T follicular helper cell (primary cell): ENCODE data around the gene TPCN1.
A peak's percentile ranks its signal among the peaks of the same experiment; 100 is the strongest.

Experiments used
- DNase-seq: peaks from one replicate; pipeline ENCODE4 v3.0.0-alpha.2; 2020; ENCODE audit warnings: low read depth
- total RNA-seq, 2 experiments: gene quantifications; one replicate each; lab custom pipeline; 2026; lab: John Stamatoyannopoulos, UW

Gene TPCN1
- 18.6 to 60.7 reads per million in 2 experiments for total RNA-seq

DNA sequence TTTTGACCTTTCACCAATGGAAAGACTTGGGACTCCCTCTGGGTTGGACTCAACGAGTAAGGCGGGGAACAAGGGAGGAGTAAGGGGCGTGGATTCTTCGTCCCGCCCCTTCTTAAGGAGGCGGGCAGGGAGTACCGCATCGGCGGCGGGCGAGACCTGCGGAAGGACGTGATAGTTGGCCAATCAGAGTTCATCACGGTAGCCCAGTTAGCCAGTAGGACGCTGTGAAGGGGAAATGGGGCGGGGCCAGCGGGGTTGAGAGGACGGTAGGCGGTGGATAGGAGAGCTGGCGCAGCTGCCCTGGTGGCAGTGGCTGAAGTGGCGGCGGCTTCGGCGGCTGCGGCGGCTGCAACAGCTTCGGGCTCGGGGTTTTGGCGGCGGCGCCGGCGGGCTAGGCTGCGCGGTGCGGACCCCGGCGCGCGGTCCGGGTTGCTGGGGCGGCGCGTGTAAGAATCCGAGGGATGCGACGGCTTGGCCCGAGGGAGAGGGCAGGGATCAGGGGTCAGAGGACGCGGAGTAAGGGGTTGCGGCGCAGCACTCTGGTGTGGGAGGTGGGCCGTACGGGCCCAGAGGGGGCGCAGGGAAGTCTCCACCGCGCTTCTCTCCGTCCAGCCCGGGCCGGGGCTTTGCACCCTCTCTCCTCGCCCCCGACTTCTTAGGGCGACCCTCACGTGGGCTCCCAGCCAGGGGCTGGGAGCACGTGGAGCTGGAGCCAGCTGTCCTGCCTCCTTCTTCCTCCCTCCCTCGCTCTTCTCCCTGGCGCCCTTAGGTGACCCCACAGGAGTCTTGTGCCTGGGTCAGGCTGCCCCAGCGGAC, at the start of gene TPCN1:
Gene TPCN1, plus strand, starts transcription at position 284 of the 816 bp plus-strand sequence. CDS start 5,389 bp downstream, outside the sequence.
- peak; percentile 99 for DNase-seq

DNA sequence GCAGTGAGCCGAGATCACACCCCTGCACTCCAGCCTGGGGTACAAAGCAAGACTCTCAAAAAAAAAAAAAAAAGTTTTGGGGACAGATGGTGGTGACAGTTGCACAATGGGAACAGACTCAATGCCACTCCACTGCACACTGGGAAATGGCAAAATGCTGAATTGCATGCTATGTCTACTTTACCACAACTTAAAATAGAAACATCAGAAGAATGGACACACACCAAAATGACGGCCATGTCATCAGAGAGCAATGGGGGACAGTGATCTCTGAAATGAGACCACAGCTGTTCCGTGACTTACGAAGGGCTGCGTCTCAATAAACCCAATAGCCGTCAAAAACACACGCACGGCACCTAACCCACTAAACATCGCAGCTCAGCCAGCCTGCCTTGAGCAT, 49.7 kb upstream of the TPCN1 start:
- no peak for DNase-seq

DNA sequence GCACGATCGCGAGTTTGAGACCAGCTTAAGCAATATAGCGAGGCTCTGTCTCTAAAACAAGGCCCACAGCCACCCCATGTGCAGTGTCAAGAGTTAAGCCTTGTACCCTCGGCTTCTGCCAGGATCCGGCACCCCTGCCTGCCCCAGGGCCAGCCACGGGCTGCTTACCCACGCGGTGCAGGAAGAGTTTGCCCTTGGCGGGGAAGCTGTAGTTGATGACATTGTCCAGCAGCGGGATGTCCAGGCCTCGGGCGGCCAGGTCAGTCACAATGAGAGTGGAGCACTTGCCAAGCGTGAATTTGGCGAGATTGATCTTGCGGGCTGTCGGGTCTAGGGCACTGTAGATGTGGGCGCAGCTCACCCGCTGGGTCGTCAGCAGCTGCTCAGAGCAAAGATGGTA, 49.1 kb upstream of the TPCN1 start:
- DNase-seq, result no peak

DNA sequence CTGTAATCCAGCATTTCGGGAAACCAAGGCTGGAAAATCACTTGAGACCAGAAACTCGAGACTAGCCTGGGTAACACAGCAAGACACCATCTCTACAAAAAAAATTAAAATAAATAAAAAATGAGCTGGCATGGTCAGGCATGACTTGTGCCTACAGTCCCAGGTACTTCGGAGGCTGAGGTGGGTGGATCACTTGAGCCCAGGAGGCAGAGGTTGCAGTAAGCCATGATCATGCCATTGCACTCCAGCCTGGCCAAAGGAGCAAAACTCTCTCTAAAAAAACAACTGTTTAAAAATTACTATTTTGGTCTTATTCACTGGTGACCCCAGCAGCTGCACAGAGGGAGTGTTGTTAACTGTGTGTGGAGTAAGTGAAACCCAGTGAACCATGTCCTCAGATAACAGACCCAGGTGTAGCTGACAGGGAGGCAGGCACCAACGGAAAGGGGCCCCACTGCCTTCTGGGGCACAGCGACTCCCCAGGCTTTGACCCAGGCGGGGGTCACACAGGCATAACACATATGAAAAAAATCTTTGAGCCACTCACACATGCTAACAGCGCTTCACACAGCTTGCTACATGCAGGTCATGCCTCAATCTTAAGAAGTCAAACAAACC, 48.1 kb upstream of the TPCN1 start:
- DNase-seq, result no peak

DNA sequence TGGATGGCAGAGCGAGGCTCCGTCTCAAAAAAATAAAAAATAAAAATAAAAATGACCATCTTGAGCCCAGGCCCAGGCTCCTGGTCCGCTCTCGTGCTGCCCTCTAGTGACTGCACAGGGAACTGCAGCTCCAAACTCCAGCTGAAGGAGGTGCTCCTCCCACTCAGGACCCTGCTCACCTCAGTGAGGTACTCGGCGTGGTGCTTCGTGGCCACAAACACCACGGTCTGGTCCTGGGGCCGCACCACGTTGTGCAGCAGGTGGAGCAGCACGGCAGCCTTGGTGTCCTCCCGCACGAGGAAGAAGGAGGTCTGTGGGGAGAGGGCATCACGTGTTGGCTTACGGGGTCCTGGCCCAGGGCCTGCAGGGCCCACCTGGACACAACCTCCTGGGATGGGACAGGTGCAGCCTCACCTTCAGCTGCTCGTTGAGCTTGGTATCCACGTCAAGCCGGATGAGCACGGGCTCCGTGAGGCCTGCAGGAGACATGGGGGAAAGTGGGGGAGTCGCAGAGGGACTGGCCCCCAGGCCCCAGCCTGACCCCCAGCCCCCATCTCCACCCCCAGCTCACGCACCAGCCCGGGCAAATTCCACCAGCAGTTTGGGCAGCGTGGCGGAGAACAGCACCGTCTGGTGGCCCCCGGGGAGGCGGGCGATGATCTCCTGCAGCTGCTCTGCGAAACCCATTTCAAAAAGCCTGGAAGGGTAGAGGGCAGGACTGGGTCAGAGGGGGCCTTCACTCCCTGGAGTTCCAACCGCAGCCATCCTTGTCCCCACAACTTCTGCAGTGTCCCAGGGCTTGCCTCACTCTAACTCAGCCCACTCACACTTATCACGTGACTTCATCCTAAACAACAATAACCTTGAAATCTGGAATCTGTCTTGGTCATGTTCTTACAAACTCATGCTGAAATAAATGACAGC, 46.5 kb upstream of the TPCN1 start:
- DNase-seq, result peak; percentile 67

DNA sequence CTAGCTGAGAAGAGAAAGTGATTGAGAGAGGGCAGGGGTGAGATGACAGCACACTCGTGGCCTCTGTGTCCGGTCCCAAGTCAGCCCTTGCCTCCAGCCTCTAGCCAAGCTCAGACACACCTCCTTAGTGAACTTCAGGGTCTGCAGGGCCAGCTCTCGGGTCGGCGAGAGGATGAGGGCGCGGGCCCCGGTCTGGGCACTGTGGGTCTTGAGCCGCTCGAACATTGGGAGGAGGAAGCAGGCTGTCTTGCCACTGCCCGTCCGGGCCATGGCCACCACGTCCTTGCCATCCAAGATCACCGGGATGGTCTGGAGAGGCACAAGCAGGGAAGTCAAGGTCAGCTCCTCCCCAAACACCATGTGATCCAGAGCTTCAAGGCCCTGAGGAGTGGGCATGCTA, 42.2 kb upstream of the TPCN1 start:
- no peak for DNase-seq

DNA sequence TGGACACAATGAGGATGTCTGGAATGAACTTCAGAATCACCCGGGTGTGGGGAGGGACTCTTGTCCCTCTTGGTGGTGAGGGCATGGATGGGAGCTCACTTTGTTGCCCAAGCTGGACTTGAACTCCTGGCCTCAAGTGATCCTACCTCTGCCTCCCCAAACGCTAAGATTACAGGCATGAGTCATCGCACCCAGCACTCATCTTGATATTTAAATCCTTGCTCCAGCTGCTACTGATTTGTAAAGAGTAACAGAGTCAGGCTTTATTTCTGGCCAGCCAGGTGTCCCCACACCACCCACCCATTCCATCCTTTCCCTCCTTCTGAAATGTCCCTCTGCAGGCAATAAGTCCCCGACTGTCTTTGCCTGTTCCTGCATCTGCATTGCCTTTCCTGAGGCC, 40.9 kb upstream of the TPCN1 start:
- no peak for DNase-seq

DNA sequence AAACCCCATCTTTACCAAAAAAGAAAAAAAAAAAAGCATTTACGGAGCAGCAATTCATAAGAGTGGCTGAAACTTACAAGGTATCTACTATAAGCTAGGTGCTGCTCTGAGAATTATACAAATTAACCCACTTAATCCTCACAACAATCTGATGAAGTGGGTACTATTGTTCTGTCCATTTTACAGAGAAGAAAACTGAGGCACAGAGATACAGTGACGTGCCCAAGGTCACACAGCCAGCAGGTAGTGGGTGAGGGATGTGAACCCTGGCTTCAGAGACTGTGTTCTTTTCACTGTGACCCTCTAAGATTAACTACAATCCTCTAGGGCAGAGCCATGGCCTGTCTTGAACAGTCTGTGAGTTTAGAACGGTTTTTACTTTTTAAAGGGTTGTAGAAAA, 39.3 kb upstream of the TPCN1 start:
- no peak for DNase-seq

DNA sequence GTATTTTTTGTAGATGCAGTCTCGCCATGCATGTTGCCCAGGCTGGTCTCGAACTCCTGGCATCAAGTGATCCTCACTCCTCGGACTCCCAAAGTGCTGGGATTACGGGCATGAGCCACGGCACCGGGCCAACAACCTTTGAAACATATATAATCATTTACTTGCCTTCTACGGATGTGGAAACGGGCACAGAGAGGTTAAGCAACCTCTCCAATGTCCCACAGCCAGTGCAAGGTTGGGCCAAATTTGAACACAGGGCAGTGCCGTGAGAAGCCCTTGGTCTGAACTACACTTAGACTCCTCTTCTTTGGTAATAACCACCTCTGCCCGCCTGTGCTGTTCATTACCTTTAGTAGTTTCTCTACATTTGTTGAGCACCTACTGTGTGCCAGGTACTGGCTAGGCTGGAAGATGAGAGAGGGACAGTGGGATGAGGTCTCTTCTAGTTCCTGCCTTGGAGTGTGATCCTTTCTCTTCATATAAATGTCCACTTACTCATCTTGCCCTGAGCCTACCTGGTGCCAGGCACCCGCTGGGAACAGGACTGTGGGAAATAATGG, 38.2 kb upstream of the TPCN1 start:
- DNase-seq, result no peak

DNA sequence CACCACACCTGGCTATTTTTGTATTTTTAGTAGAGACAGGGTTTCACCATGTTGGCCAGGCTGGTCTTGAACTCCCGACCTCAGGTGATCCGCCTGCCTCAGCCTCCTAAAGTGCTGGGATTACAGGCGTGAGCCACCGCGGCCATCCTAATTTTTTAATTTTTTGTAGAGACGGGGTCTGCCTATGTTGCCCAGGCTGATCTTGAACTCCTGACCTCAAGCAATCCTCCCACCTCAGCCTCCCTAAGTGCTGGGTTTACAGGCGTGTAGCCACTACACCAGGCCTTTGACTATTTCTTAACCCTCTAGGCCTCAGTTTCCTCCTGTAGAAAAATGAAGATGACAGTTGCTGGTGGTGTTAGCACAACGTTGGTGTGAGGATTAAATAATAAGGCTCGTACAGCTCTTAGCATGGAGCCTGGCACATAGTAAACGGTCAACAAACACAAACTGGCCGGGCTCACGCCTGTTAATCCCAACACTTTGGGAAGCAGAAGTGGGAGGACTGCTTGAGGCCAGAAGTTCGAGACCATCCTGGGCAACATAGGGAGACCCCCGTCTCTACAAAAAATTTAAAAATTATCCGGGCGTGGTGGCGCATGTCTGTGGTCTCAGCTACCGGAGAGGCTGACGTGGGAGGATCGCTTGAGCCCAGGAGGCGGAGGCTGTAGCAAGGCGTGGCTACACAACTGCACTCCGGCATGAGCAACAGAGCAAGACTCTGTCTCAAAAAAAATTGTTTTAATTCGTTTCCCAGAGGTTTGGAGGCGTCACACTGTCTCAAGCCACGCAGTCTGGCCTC, 37.0 kb upstream of the TPCN1 start:
- DNase-seq, result no peak

DNA sequence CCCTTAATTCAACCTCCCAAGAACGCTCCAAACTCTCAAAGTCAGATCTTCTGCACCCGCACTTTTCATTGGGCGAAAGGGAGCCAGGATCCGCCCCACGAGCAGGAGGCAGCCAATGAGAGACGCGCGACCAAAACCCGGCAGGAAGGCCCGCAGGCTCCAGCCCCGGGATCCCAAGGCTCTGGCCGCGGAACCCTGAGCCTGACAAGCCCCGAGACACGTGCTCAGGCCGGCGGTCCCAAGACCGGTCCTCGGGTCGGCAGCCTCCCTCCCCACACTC, 36.4 kb upstream of the TPCN1 start:
- peak; percentile 80 for DNase-seq

DNA sequence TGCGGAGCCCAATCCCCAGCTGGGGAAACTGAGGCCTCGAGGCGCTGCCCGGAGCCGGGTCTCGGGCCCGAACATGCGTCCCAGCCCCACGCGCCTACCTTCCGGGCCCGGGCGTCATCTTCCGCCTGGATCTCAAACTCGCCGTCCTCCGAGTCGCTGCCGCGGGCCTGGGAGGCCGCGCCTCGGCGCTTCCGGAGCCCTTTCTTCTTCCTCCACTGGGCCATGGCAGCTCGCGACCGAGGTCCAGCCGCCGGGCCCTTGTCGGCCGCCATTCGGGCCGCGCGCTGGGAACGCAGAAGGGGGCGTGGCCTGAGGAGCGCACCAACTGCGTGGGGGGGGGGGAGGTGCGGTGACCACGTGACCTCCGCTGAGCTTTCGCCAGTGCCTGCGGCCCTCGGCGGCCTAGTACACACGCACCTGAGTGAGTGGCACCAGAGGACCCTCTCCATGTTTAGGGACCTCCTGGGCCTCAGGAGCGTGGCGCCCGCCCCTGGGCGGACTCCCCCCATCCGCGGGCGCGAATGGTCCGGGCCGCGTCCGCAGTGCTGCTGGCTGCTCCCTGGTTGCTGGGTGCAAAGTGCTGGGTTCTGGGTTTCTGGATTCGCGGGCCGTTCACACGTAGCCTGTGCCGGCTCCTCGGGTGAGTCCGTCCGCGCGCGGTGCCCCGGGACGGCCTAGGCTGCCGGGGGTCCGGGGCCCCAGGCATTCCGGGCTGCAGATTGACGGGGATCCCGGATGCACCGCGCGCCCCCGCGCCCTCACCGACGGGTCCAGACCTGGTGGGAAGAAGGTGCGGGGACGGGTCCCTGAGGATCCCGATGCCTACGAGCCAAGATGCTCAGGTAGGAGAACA, 35.9 kb upstream of the TPCN1 start, which contains the start of the genes DDX54 and RITA1:
Gene DDX54, minus strand, starts transcription at position 299 of the 853 bp plus-strand sequence. Its CDS starts 27 bp downstream, at position 272.
Gene RITA1, plus strand, starts transcription at position 542 of the 853 bp plus-strand sequence. CDS start 1,026 bp downstream, outside the sequence.
- DNase-seq, result peak; percentile 65

DNA sequence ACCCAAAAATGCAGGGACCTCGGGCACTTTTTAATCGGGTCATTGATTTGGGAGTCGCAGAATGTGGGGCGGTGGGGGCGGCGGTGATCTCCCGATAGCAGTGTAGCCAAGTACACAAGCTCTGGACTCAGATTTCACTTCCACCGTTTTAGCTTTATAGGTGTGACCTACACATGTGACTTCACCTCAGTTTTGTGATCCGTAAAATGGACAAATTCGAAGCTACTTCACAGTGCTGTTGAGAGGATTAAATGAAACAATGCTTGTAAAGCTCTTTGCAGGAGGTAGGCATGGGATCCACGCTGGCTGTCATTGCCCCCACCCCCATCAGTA, 35.3 kb upstream of the TPCN1 start:
- DNase-seq, result no peak

DNA sequence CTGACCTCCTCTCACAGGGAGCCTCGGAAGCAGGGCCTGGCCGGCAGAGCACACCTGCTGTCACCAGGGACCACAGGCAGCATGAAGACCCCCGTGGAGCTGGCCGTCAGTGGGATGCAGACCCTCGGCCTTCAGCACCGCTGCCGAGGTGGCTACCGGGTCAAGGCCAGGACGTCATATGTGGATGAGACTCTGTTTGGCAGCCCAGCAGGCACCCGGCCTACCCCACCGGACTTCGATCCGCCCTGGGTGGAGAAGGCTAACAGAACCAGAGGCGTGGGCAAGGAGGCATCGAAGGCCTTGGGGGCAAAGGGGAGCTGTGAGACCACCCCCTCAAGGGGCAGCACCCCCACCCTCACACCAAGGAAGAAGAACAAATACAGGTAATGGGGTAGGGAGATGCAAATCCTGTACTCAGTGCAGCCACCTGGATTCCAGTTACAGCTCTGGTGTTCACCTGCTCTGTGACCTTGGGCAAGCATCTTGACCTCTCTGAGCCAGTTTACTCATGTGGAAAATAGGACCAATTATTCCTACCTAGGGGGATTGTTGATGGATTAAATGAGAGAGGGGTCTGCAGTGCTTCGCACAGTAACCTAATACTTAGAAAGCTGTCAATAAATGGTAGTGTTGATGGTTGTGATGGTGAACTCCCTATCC, 34.5 kb upstream of the TPCN1 start:
- DNase-seq, result no peak

DNA sequence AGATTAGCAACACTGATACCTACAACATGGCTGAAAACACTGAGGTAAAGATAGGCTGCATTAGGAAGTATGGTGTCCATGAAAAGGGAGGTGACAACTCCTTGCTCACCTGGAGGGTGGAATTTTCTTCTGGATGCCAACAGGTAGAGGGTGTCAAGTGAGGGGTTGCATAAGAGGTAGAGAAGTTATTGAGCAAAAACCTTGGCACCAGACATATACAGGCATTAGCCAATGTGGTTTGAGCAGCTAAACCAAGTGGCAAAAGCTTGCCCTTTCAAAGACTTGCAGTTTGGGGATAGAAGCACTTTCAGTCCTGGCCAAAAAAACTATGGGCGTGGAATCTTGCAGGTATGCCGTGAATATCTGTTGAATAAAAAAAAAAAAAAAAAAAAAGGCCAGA, 31.9 kb upstream of the TPCN1 start:
- DNase-seq, result no peak

DNA sequence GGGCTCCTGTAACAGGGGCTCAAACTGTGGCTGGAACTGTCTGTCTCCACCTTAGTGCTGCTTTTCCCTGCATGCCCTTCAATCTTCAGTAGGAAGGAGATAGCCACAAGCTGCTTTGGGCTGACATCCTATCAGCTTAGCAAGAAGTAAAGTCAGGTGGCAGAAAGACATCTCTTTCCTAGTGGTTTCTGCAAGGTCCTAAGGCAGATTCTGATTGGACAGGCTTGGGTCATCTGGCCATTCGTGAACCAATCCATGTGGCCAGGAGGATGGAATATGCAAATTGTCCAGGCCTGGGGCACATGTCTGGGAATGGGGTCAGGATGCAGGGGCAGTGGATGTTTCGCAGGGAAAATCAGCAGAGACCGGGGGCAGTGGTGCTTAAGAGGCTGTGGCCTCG, 30.5 kb upstream of the TPCN1 start:
- DNase-seq, result no peak

DNA sequence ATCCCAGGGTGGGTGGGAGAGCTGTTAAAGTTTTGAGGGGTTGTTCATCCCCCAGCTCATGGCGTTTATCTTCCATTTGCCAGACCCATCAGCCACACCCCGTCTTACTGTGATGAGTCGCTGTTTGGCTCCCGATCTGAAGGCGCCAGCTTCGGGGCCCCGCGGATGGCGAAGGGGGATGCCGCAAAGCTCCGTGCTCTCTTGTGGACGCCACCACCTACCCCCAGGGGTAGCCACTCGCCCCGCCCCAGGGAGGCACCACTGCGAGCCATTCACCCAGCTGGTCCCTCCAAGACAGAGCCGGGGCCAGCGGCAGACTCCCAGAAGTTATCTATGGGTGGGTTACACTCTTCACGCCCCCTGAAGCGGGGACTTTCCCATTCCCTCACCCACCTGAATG, 30.0 kb upstream of the TPCN1 start:
- no peak for DNase-seq

DNA sequence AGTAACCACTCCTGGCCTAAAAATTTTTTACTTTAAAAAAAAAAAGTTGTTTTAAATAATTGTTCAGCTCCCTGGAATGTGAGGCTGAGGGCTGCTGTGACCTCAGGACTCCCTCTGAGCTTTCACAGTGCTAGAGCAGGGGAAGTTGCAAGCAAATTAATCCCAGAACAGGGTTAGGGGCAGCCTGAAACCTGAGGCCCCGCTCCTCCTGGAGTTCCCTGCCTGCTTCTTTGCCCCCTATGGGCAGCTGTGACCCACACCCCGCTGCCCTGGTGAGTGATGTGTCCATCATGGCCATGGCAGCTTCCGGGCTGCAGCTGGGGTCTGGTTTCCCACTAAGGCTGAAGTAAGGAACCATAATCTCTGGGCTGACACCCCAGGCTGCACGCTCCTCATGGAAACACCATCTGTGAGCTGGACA, 26.3 kb upstream of the TPCN1 start:
- no peak for DNase-seq

DNA sequence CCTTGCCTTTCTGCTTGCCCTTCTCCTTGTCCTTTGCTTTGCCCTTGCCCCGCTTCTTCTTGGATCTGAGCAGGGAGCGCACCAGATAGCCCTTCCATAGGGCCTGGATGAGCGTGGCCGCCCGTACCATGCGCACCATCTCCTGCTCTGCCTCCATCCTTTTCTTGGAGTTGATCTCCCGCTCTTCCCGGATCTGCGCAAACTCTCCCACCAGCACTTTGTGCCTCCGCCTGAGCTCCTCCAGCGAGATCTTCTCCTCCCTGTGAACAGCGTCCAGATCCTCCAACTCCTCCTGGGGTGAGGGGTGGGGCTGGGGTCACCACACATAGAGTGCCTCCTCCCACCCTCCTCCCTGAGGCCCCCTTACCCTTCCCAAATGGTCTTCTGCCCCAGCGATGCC, 25.7 kb upstream of the TPCN1 start:
- no peak for DNase-seq

DNA sequence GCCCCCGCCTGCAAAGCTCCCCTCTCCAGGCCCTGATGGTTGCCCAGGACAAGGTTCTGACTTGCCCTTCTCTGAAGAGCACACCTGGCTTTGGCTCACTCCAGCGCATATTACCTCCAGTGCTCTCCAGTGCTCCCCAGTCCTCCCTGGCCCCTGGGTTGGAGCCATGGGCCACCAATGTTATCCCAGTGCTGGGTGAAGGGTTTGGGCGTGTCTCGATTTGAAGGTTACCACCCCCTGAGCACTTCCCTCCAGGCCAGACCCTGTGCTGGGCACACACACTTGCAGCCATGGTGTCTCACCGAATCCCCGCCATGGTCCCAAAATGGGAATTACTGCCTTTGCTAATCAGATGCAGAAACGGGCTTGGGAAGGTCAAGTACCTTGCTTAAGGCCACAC, 24.7 kb upstream of the TPCN1 start:
- no peak for DNase-seq
